Stimulated activated CD8-positive, alpha-beta memory T cell treated with anti-CD3 and anti-CD28 coated beads, Interleukin-15, amount 100 ng/mL, for 24 hours (primary cell): ENCODE measurements around the gene PTPRO.

Experiments used
- DNase-seq: peaks from one replicate; pipeline ENCODE4 v3.0.0-alpha.2; 2020; ENCODE audit warnings: low read depth

PTPRO gene

GRCh38 chr12:15527201-15528080 is 205.1 kb downstream of the PTPRO start:
- DNase-seq: no peak

GRCh38 chr12:15528666-15529065 is 206.4 kb downstream of the PTPRO start:
- DNase-seq: no peak

GRCh38 chr12:15530361-15530760 is 208.1 kb downstream of the PTPRO start:
- no peak for DNase-seq

- no peak for DNase-seq
These were observed 210.2 kb downstream of the PTPRO start for GRCh38 chr12:15532364-15532977.

GRCh38 chr12:15534322-15534721 is 212.0 kb downstream of the PTPRO start:
- no peak for DNase-seq

GRCh38 chr12:15534874-15535273 is 212.6 kb downstream of the PTPRO start:
- DNase-seq: no peak

- no peak for DNase-seq
These were observed 213.1 kb downstream of the PTPRO start for GRCh38 chr12:15535352-15535781.

GRCh38 chr12:15536446-15536845 is 214.1 kb downstream of the PTPRO start:
- DNase-seq: no peak

GRCh38 chr12:15538881-15539280 is 216.6 kb downstream of the PTPRO start:
- no peak for DNase-seq

GRCh38 chr12:15540005-15540404 is 217.7 kb downstream of the PTPRO start:
- no peak for DNase-seq

- DNase-seq: no peak
These were observed 218.2 kb downstream of the PTPRO start for GRCh38 chr12:15540469-15540872.

- no peak for DNase-seq
These were observed 219.8 kb downstream of the PTPRO start for GRCh38 chr12:15541996-15542631.

- no peak for DNase-seq
These were observed 221.0 kb downstream of the PTPRO start for GRCh38 chr12:15543347-15543746.

GRCh38 chr12:15544589-15544988 is 222.3 kb downstream of the PTPRO start:
- no peak for DNase-seq

GRCh38 chr12:15545334-15545733 is 223.0 kb downstream of the PTPRO start:
- no peak for DNase-seq

- DNase-seq: no peak
These were observed 223.9 kb downstream of the PTPRO start for GRCh38 chr12:15546102-15546701.

- DNase-seq: no peak
These were observed 224.8 kb downstream of the PTPRO start for GRCh38 chr12:15547063-15547462.

- DNase-seq: no peak
These were observed 225.4 kb downstream of the PTPRO start for GRCh38 chr12:15547691-15548090.

- no peak for DNase-seq
These were observed 228.5 kb downstream of the PTPRO start for GRCh38 chr12:15550793-15551192.

- DNase-seq: no peak
These were observed 233.1 kb downstream of the PTPRO start for GRCh38 chr12:15555446-15555845.

GRCh38 chr12:15556411-15557102 is 234.2 kb downstream of the PTPRO start:
- DNase-seq: no peak
